Germinal center (tissue), 1 donor: ENCODE results near the gene CGN.
A peak's percentile ranks its signal among the peaks of the same experiment; 100 is the strongest.

ENCODE experiments used
- DNase-seq: peaks from one replicate; pipeline ENCODE4 v3.0.0; 2012; ENCODE audit warnings: mixed read lengths, low spot score

The CGN gene, protein sequence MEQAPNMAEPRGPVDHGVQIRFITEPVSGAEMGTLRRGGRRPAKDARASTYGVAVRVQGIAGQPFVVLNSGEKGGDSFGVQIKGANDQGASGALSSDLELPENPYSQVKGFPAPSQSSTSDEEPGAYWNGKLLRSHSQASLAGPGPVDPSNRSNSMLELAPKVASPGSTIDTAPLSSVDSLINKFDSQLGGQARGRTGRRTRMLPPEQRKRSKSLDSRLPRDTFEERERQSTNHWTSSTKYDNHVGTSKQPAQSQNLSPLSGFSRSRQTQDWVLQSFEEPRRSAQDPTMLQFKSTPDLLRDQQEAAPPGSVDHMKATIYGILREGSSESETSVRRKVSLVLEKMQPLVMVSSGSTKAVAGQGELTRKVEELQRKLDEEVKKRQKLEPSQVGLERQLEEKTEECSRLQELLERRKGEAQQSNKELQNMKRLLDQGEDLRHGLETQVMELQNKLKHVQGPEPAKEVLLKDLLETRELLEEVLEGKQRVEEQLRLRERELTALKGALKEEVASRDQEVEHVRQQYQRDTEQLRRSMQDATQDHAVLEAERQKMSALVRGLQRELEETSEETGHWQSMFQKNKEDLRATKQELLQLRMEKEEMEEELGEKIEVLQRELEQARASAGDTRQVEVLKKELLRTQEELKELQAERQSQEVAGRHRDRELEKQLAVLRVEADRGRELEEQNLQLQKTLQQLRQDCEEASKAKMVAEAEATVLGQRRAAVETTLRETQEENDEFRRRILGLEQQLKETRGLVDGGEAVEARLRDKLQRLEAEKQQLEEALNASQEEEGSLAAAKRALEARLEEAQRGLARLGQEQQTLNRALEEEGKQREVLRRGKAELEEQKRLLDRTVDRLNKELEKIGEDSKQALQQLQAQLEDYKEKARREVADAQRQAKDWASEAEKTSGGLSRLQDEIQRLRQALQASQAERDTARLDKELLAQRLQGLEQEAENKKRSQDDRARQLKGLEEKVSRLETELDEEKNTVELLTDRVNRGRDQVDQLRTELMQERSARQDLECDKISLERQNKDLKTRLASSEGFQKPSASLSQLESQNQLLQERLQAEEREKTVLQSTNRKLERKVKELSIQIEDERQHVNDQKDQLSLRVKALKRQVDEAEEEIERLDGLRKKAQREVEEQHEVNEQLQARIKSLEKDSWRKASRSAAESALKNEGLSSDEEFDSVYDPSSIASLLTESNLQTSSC

DNA sequence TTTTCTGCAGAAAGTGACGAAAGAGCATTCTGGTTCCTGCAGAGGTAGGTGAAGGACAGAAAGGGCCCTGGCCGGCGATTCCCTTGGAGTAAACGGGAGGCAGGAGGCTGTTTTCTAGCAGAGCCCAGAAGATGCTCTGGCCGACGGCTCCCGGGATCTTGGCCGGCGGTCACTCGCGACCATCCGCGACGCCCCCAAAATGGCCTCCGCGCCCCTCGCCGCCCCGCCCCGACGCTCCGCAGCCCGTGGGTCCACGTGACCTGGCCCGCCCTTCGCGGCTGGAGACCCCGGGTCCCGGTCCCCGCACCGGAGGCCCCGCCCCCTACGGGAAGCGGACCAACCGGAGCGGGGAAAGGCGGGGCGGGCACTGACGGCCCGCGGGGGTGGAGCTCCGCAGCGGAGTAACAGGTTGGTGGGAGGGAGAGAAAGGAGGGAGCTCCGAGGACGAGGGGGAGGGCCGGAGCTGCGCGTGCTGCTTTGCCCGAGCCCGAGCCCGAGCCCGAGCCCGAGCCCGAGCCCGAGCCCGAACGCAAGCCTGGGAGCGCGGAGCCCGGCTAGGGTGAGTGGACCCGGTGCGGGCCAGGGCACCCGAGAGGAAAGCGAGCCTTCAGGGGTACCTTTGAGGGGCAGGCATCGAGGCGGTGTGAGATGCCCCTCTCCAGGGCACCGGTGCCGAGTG, at the start of gene CGN:
CGN (plus strand) TSS at position 431 of the 679 bp plus-strand sequence. CDS start 7,133 bp downstream, outside the sequence.
- DNase-seq: peak; percentile 88

DNA sequence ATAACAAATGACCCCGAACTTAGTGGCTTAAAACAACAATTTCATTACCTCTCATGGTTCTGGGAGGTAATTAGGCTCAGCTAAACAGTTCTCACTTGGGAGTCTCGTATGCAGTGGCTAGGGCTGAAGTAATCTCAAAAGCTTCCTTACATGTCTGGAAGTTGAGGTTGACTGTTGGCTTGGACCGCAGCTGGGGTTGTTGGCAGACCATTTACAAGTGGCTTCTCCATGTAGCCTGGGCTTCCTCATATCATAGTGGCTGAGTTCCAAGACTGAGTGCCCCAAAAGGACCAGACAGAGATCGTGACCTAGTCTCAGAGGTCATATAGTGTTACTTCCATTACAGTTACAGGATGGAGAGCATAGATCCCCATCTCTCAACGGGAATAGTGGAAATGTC, 49.5 kb upstream of the CGN start:
- DNase-seq: no peak

DNA sequence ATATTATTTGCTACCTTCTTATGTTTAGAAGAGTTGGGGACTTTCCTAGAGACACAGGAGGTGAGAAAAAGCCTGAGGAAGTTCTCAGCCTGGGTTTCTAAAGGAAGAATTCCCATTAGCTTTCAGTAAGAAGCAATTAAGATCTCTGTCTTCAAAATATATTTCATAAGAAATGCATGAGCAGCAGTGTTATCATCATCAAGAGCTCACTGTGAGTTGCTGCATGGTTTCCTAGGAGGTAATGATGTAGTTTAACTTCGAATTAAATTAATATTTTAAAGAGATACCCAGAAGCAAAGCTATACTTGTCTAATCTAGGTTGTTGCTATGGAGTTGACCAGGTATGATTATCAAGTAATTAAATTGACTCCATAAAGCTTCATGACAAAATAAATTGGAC, 46.2 kb upstream of the CGN start:
- DNase-seq: no peak

DNA sequence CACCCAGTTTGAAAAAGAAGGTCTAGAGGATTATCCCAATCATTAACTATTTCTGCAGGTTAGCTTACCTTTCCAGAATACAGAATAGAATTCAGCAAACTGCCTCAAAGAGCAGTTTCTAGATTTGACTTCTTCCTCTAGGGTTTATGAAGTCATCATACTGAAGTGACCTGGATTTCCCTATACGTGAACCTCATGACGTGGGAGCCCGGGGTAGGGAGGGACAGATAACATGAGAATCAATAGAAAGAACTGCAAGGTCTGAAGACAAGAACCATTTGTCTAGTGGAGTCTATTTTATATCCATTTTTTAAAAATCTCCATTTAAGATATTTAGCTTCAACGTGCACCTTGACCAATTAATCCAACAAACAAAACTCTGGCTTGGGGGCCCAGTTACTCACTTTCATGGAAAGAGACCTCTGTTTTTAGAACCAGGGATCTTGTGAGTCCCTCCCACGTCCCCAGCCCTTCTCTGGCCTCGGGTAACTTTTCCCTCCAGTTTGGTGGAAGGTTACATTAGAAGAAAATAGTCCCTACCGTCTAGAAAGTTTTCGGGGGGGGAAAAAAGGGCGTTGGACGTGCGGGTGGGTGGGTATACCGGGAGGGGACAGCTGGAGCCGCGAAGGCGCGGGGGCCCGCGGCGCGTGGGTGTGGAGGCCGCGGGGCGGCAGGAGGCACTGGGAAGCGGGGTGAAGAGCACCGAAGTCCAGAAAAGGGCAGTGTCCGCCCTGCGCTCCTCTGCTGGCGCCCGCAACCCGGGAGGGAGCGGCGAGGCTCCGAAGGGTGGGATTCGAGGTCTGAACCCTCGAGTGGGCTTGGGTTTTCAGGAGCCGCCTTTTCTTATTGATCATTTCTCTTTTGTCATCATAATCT, 38.1 kb upstream of the CGN start:
- peak; percentile 40 for DNase-seq

DNA sequence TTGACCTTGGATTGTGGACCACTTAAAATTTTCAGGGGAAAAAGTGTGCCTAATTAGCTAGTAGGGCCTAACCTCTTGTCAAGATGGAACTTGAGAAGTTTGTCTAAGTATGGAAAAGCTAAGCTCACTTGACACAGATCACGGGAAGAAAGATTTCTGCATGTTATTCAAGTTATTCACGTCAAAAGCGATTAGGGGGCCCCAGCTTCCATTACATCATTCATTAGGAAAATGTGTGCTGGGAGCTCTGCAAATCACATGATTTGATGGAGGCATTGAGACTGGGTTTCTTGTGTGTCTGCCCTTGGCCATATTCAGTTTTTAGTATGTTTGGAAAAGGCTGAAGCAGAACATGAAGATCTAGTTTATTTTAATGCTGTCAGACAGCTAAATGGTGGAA, 36.4 kb upstream of the CGN start:
- no peak for DNase-seq

DNA sequence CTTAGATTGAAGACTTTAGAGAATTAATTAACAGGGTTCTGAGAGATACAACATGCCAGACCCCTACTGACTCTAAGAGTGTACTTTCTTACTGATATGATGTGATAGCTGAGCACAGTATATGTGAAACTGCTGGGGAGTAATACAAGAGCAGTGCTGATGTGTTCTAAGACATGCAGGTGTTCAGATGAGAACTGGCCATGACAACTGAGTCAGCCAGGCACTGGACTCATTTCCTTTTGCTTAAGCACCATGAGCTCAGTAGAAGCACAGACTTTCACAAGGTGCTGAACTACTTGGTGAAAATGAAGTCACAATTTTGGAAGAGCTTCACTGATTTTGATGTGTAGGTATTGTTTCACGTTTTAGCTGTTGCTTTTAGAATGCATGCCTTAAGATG, 36.0 kb upstream of the CGN start:
- DNase-seq: no peak

DNA sequence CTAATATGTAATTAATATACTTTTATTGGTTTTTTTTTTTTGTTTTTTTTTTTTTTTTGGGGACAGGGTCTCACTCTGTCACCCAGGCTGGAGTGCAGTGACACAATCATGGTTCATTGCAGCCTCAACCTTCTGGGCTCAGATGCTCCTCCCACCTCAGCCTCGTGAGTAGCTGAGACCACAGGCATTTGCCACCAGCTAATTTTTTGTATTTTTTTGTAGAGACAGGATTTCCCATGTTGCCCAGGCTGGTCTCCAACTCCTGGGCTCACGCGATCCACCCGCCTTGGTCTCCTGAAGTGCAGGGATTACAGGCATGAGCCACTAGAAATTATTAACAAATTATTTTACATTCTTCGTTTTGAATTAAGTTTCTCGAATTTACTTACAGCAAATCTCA, 35.1 kb upstream of the CGN start:
- no peak for DNase-seq

DNA sequence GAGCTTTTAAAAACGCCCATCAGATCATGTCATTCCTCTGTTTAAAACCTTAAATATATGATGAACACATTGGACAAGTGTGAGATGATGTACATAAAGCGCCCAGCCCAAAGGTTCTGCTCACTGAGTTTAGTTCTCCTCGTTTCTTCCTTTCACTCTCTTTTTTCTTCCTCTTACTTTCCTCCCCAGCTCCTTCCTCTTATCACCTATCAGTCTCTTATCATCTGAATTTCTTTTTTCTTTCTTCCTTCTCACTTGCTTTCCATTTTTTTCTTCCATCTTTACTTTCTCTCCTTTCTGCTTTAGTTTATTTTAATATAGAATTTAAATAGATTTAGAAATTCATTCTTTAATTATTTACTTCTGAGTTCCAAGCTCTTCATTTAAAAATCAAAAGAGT, 34.1 kb upstream of the CGN start:
- no peak for DNase-seq

DNA sequence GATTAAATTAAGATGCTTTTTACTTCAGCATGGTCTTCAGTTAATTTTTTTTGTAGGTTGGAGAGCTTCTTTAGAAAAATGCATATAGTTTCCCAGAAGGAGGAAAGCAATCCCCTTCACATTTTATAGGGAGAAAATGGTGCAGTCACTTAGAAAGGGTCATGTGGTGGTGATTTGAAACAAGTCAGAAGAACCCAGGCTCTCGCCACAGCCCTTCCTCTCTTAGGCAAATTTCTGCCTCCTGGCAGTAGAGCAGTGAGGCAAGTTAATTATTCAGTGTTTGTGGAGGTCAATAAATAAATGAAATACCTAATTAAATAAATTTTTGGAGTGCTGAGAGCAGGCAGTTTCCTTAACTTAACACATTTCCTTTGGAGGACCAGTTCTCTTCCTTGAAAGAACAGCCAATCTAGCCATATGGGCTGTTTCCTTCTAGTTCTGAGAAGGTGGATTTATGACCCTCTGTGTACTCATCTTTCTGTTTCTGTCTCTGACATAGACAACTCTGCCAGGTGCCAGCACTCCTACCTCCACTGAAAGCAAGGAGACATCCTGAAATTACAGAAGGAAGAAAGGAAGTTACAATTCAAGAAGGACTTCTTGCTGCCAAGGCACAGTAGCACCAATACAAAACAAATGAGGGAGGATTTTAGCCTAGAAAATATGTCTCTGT, 32.9 kb upstream of the CGN start:
- no peak for DNase-seq

DNA sequence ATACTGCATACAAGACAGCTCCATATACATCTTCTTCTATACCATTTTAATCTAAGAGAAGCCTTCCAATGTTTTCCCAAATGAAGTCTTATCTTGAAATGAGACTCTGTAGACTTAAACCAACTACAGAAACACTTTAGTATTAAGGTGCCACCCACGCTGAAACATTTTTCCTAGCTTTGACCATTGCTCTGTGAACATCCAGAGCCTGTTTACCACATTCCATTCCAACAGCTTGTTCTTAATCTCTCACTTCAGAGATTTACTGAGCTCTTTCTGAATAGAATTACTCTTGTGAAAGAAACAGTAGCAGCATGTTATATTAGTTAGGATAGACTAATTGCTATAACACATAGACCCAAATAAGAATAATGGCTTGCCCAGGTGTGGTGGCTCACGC, 32.3 kb upstream of the CGN start:
- no peak for DNase-seq

DNA sequence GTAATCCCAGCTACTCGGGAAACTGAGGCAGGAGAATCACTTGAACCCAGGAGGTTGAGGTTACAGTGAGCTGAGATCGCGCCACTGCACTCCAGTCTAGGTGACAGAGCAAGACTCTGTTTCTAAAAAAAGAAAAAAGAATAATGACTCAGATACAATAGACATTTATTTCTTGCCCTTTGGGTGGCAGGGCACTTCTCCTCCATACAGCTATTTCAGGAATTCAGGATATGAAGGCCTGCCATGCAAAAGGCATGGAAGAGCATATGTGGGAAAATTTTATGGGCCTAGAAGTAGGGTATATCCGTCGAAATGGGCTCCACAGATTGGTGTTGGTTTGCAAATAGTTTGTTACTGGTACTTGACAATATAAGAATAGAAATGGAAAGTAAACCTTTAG, 31.7 kb upstream of the CGN start:
- no peak for DNase-seq

DNA sequence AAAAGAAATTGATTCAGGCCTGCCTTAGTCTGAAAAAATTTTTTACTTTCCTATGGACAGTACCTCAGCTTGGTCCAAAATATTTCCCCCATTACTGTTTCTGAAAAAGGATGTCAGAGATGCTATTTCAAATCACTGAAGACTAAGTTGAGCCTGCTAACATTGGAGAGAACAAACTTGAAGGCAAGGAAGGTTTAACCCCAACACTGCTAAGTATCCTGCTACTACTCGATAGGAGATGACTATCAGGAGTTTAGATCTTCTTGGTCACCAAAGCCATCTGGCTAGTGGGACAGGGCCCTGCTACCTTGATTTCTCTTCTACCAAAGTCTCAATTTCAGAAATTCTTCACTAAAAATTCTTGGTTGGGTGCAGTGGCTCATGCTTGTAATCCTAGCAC, 29.2 kb upstream of the CGN start:
- DNase-seq: no peak

DNA sequence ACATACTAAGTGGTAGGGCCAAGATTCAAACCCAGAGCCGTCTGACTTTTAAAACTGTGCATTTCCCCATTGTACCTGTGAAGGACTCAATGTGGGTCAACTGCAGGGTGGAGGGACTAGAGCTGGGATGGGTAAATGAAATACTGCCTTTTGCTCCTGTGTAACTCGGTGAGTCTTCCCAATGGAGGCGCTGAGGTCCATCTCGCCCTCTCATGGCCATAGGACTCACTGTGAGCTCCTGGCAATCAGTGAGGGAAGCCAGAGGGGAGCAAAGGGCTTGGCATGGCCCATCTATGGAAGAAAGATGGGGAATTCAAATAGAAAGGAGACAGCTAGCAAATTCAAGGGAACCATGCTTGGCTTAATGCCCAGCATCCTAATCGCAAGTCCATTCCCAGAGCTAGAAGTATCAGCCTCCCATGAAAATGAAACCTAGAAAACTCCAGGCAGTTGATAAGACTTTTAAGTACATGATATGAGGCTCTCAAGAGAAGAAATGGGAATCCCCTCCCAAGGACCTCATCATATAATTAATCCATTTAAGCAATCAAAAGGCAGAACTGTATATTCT, 25.4 kb upstream of the CGN start:
- no peak for DNase-seq

DNA sequence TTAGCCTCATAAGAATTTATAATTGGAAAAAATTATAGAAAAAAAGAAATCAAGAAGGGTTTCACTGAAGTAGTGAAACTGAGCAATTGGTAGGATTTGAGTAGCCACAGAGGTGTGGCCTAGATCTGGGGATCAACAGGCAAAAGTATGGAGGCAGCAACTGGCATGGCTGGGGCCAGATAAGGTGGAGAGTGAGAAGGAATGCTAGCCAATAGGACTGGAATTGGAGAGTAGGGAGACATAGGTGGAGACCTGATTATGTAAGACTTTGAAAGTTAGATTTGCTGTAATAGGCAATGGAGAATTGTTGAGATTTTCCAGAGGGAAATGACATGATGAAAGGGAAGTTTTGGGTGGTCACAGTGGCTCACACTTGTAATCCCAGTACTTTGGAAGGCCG, 24.6 kb upstream of the CGN start:
- no peak for DNase-seq

DNA sequence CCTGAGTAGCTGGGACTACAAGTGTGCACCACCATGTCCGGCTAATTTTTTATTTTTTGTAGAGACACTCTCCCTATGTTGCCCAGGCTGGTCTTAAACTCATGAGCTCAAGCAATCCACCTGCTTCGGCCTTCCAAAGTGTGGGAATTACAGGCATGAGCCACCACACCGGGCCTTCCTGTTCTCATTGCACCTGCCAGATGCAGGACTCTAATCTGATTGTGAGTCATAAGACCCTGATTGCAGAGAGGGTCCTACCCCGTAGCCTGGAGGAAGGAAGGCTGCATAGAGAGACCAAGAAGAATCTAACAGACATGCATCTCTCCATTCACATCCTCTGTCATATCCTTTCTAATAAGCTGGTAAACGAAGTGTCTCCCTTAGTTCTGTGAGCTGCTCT, 19.5 kb upstream of the CGN start:
- no peak for DNase-seq

DNA sequence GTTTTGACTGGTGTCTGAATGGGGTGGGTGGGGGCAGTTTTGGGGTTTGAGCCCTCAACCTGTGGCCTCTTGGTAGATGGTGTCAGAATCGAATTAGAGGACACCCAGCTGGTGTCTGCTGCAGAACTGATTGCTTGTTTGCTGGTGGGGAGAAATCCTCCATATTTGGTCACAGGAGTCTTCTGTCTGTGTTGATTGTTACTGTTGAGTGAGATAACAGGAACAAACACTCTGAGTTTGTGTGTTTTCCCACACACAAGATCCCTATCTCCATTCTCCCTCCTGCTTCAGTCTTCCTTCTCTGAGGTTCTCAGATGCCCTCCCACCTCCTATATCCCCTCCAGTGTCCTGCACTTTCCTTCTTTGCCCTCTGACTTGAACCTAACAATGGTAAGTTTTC, 19.1 kb upstream of the CGN start:
- DNase-seq: no peak

DNA sequence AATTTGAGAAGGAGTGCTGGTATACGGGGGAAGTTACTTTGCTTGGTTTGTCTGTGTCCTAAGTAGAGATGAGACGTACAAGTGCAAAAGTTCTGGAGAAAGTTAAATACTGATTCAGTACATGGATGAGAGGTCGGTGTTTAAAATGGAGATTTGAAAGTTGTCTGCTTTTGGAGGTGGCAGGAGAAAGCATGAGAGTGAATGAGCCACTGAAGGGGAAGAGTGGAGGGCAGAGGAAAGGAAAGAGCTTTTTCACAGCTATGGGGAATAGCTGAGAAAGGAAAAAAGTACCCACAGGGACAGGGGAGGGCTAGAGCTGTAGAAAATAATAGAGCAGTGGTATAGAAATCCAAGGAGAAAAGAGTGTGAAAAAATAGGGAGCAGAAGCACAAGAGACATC, 18.1 kb upstream of the CGN start:
- no peak for DNase-seq

DNA sequence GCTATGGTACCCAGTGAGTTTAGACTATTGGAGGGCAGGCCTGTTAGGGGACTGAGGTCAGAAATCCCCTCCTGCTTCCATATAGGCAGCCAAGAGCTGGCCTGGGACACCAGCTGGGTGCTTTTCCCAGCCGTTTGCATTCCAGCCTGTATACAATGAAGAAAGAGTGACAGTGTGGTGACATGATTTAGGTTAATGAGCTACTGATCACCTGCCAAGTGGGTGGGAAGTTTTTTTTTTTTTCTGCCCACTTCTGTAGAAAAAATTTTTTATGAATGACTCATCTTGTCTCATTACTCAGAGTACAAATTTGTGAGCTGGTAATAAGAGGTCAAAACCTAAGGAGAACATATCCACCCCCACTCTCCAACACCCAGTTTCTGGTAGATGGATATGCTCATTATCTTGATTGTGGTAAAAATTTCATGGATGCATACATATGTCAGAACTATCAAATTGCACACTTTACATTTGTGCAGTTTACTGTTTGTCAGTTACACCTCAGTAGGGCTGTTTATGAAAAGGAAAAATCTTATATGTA, 16.4 kb upstream of the CGN start:
- no peak for DNase-seq

DNA sequence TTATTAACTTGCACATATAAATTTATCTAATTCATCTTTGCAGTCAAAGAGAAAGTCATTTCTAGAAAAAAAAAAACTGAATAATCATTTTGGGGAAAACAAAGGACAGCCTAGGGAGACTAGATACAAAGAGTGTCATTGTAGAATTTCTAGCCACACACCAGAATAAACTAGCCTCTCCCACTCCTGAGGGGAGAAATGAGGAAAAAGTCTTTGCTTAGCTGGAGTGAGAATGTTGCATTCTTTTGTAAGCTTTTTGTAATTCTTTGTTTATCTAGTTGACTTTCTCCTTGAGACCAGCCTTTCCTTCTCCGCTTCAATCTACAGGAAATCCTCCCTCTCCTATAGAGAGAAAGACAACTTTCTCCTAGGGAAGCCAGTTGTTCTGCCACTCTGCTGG, 15.9 kb upstream of the CGN start:
- DNase-seq: no peak

DNA sequence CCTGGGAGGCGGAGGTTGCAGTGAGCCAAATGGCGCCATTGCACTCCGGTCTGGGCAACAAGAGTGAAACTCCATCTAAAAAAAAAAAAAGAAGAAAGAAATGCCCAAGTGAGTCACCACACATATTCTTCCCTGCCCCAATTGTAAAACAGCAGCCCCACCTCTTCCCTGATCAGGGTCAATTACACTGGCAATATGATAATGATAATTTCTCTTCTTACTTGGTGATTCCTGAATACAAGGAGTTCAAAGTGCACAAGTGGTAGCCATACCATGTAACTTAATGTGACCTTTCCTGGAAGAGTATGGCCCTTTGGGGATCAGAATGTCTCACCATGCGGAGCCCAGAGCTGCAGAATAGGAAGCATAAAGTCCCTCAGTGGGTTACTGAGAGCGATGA, 11.8 kb upstream of the CGN start:
- DNase-seq: no peak
